Epithelial cell of esophagus (primary cell): ENCODE results near the gene TRIM46.
"Not testable (repeated sequence)": the region's sequence is repeated elsewhere in the genome, so short reads cannot be mapped to it uniquely, and the experiment has no call there.

Experiments
- DNase-seq: peaks from one replicate; pipeline ENCODE4 v3.0.0; 2010; ENCODE audit warnings: low read depth
- H3K4me3 ChIP-seq: 2 replicates; pipeline ENCODE4 v1.5.1; 2011; ENCODE audit warnings: mild to moderate bottlenecking, low read length, control low read depth
- CTCF ChIP-seq: IDR thresholded peaks from 2 replicates; pipeline ENCODE4 v1.5.1; 2011; ENCODE audit warnings: low read depth, mild to moderate bottlenecking, low read length, control low read depth, inconsistent platforms; ENCODE audit not compliant: insufficient read depth; ENCODE audit errors: missing control alignments

Gene TRIM46

GRCh38 chr1:155226188-155226909, 52.7 kb downstream of the TRIM46 start:
- H3K4me3 ChIP-seq, result peak overlapping the region; percentile 91
- peak; percentile 51 for TF ChIP-seq CTCF
- peak; percentile 76 for DNase-seq

GRCh38 chr1:155226910-155227260, 53.2 kb downstream of the TRIM46 start:
- H3K4me3 ChIP-seq, result peak overlapping the region; percentile 91
- DNase-seq, result peak; percentile 43
- TF ChIP-seq CTCF, result no peak

GRCh38 chr1:155227261-155228095, 53.8 kb downstream of the TRIM46 start:
- DNase-seq, result peak; percentile 98
- TF ChIP-seq CTCF, result no peak
- peak overlapping the region; percentile 91 for H3K4me3 ChIP-seq

GRCh38 chr1:155228096-155228427, 54.4 kb downstream of the TRIM46 start:
- TF ChIP-seq CTCF, result no peak
- peak overlapping the region; percentile 91 for H3K4me3 ChIP-seq
- no peak for DNase-seq

GRCh38 chr1:155231302-155231701, 57.7 kb downstream of the TRIM46 start:
- DNase-seq, H3K4me3 ChIP-seq: not testable (repeated sequence)

GRCh38 chr1:155232001-155232978, 58.6 kb downstream of the TRIM46 start:
- not testable (repeated sequence) for H3K4me3 ChIP-seq, DNase-seq

GRCh38 chr1:155233502-155233901, 59.9 kb downstream of the TRIM46 start:
- not testable (repeated sequence) for DNase-seq, H3K4me3 ChIP-seq
